Measurements from ENCODE around the gene DHRSX.
"Not testable (repeated sequence)": the region's sequence is repeated elsewhere in the genome, so short reads cannot be mapped to it uniquely, and the experiment has no call there.

DHRSX gene

GRCh38 chrX:2500803-2501558 lies at the start of gene DHRSX, which contains the start of gene ZBED1:
Gene DHRSX, minus strand, starts transcription at chrX:2500976. Its CDS starts 51 bp downstream, at chrX:2500925.
Gene ZBED1, minus strand, starts transcription at chrX:2500976. Its CDS starts 10,257 bp downstream, at chrX:2490719.
- no peak for DNase-seq

DNA sequence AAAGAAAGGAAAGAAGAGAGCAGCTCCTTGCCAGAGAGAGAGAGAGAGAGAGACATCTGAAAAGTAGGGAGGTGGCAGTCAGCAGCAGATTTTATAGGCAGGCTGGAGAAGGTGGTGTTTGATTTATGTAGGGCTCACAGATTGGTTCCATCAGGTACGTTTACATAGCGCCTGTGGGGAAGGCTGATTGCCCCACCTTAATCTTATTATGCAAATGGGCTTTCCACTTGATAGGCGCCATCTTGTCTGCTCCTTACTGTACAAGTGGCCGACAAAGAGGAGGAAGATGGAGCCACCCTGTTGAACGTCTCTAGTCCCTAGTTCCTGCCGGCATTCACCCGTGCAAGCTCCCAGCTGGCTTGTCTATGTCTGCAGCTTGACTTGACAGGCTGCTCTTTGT lies 49.1 kb upstream of the DHRSX start:
- no peak for DNase-seq

DNA sequence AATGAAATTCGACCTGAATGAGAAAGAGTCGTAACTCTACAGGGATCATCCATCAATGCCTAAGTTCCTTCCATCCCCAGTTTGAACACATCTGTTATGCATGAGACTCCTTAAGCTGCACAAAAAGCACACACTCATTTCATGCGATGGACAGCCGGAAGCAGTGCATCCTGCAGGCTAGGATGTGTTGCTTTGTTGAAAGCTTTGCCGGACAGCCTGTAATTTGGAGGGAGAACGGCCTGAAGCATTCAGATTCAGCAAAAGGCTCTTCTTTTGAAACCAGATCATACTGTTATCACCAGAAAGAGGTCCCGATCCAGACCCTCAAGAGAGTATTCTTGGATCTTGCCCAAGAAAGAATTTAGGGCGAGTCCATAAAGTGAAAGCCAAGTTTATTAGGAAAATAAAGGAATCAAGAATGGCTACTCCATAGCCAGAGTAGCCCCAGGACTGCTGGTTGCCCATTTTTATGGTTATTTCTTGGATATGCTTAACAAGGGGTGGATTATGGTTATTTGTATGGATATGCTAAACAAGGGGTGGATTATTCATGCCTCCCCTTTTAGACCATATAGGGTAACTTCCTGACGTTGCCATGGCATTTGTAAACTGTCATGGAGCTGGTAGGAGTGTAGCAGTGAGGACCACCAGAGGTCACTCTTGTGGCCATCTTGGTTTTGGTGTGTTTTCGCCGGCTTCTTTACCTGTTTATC lies 48.1 kb upstream of the DHRSX start:
- no peak for DNase-seq

DNA sequence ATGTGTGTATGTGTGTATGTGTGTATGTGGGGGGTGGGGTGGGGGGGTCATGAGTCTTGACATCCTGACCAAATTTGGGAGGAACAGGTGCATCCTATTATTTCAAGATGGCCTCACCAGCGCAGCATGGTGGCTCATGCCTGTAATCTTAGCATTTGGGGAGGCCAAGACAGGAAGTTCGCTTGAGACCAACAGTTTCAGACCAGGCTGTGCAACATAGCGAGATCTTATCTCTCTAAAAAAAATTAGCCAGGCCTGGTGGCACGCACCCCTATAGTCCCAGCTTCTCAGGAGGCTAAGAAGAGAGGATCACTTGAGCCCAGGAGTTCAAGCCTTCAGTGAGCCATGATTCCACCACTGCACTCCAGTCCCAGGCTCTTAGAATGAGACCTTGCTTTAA lies 47.0 kb upstream of the DHRSX start:
- no peak for DNase-seq

GRCh38 chrX:2546496-2546895 lies 45.7 kb upstream of the DHRSX start:
- DNase-seq, result no peak

- no peak for DNase-seq
These were observed 44.4 kb upstream of the DHRSX start for GRCh38 chrX:2545144-2545543.

DNA sequence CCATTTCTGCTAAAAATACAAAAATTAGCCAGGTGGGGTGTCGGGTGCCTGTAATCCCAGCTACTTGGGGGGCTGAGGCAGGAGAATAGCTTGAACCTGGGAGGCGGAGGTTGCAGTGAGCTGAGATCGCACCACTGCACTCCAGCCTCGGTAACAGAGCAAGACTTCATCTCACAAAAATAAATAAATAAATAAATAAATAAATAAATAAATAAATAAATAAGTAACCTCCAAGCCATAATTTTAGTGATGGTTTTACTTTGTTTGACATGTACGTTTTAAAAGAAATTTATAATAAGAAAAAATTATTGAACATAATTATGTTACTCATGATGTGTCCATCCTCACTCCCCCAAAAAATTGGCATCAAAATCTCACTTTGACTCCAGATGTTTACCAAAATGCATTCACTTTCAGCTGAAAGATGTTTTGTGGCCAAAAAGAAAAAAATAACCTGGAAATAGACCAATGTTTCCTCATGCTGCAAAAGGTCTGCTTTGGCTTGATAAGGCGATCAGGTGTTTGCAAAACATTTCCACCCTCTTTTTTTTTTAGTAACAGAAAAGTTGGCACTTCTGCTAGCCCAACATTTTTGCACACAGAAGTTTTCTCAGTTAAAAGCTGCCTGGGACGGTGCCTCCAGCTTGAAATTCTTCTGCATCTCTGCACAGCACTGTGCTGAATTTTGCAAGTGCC lies 42.2 kb upstream of the DHRSX start:
- DNase-seq, result no peak

DNA sequence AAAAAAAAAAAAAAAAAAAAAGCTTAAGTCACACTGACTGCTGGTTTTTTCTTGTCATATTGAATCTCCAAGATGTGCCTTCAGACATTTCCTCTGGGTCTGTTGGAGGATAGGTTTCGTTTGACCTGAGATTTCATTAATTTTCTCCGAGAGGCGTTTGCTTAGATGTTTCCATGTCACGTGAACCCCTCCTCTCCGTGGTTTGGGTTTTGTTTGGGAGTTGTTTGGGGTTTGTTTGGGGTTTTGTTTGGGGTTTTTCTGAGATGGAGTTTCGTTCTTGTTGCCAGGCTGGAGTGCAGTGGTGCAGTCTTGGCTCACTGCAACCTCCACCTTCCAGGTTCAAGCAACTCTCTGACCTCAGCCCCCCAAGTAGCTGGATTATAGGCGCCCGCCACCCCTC lies 40.8 kb upstream of the DHRSX start:
- no peak for DNase-seq

GRCh38 chrX:2540426-2540947 lies 39.7 kb upstream of the DHRSX start:
- no peak for DNase-seq

GRCh38 chrX:2539586-2539985 lies 38.8 kb upstream of the DHRSX start:
- DNase-seq, result no peak

DNA sequence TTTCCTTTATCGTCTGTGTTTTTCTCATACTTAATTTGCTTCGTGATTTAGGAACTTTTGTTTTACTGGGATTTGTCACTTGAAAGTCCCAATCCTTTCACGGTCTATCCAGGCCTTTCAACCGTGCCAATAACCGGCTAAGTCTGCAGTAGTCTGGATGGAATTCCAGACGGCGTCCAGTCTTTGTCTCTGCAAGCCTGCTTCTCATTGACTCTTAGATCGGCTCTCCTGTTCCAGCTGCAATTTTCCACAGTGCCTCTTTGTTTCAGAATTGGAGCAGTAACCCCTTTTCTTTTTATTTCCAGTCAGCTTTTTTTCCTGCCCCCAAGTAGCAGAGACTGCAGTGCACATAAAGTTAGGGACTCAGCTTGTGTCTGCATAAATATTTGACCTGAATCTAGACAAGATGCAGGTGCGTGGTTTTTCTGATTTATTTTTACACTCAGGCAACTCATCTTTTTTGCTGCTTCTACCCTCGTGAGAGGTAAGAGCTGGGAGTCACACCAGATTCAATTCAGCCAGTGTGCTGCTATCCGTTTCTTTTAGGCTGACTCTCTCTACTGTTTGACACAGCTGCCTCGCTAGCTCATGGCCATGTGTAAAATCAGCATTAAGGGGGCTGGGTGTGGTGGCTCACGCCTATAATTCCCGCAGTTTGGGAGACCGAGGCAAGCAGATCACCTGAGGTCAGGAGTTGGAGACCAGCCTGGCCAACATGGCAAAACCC lies 37.4 kb upstream of the DHRSX start:
- no peak for DNase-seq

- DNase-seq, result no peak
These were observed 36.2 kb upstream of the DHRSX start for GRCh38 chrX:2536974-2537373.

DNA sequence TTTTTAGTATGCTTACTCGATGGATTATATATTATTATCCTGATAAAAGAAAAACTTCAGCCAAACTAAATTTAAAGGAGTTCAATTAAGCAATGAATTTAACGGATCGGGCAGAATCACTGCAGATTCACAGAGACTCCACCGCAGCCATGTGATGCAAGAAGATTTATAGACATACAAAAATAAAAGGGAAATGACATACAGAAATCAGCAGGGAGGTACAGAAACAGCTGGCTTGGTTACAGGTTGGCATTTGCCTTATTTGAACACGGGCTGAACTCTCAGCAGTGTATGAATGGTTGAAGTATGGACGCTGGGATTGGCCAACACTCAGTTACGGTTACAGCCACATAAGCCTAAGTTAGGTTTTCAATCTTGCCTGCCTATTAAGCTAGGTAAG lies 35.4 kb upstream of the DHRSX start:
- DNase-seq, result no peak

- DNase-seq, result not testable (repeated sequence)
These were observed 33.7 kb upstream of the DHRSX start for GRCh38 chrX:2534261-2535021.

DNA sequence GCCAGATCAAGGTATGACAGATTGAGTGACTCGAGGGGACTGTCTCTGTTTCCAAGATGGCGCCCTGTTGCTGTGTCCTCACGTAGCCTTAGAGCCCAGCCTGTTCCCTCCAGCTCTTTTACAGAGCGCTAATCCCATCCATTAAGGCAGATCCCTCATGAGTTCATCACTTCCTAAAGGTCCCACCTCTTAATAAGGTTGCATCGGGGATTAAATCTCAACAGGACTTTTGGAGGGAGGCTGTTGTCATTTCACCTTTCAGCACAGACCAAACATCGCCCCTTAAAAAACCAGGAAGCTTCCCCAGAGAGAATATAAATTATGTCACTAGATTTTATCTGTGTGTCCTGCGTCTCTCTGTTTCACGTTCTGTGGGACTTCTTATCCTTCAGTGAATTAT lies 32.6 kb upstream of the DHRSX start:
- DNase-seq, result no peak

- DNase-seq, result no peak
These were observed 25.6 kb upstream of the DHRSX start for GRCh38 chrX:2526390-2526789.

DNA sequence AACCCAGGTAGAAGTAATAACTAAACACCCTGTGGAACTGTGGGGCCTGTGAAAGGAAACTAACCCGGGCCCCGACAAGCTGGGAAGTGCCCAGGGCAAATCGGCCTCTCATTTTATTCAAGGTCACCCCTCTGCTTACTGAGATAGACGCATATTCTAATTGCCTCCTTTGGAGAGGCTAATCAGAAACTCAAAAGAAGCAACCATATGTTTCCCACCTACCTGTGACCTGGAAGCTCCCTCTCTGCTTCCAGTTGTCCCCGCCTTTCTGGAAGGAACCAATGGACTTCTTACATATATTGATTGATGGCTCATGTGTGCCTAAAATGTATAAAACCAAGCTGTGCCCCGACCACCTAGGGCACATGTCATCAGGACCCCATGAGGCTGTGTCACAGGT lies 23.1 kb upstream of the DHRSX start:
- DNase-seq, result no peak

DNA sequence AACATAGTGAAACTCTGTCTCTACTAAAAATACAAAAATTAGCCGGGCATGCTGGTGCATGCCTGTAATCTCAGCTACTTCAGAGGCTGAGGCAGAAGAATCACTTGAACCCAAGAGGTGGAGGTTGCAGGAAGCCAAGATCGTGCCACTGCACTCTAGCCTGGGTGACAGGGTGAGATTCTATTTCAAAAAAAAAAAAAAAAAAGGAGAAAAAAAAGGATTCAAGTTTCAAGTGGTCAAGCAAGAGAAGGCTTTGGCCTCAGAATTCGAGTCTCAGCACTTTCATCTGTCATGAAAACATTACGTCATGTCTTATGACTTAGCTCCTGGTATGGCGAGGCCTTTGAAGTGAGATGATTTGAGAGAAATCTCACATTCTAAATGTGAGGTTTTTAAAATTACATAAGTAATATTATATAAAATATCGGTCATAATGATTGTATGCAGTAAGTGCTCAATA lies 21.2 kb upstream of the DHRSX start:
- DNase-seq, result no peak

- no peak for DNase-seq
These were observed 20.5 kb upstream of the DHRSX start for GRCh38 chrX:2521092-2521926.

DNA sequence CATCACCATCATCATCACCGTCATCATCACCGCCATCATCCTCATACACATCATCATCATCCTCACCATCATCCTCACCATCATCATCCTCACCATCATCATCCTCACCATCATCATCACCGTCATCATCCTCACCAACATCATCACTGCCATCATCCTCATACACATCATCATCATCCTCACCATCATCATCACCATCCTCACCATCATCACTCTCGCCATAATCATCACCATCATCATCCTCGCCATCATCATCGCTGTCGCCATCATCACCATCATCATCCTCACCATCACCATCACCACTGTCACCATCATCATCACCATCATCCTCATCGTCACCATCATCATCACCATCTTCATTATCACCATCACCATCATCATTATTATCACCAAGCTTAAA lies 19.8 kb upstream of the DHRSX start:
- DNase-seq, result no peak

DNA sequence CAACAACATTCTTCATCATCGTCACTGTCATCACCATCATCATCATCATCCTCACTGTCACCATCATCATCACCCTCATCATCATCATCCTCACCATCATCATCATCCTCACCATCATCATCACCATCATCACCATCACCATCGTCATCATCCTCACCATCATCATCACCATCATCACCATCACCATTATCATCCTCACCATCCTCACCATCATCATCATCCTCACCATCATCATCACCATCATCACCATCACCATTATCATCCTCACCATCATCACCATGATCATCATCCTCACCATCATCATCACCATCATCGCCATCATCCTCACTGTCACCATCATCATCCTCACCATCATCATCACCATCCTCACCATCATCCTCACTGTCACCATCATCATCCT lies 18.9 kb upstream of the DHRSX start:
- not testable (repeated sequence) for DNase-seq

Measured in NCI-H1930 (cell line).